GM21423 (cell line): ENCODE measurements around the gene XRCC5.
"Not testable (repeated sequence)": the region's sequence is repeated elsewhere in the genome, so short reads cannot be mapped to it uniquely, and the experiment has no call there.

Source experiments
- ATAC-seq: cut with Tn5 transposase; IDR thresholded peaks from one replicate; pipeline ENCODE4 v1.9.1; 2021; ENCODE audit warnings: mild to moderate bottlenecking, moderate library complexity; ENCODE audit not compliant: unreplicated experiment

The XRCC5 gene

GRCh38 chr2:216192931-216193330 lies 83.8 kb downstream of the XRCC5 start:
- ATAC-seq: no peak

GRCh38 chr2:216194013-216194412 lies 84.9 kb downstream of the XRCC5 start:
- no peak for ATAC-seq

- ATAC-seq: no peak
Measured at GRCh38 chr2:216194561-216194960, 85.4 kb downstream of the XRCC5 start.

GRCh38 chr2:216195565-216196029 lies 86.4 kb downstream of the XRCC5 start:
- no peak for ATAC-seq

GRCh38 chr2:216201692-216202306 lies 92.7 kb downstream of the XRCC5 start:
- ATAC-seq: no peak

GRCh38 chr2:216202626-216203250 lies 93.6 kb downstream of the XRCC5 start:
- ATAC-seq: no peak

GRCh38 chr2:216205486-216205885 lies 96.3 kb downstream of the XRCC5 start:
- no peak for ATAC-seq

GRCh38 chr2:216206041-216206703 lies 97.0 kb downstream of the XRCC5 start:
- ATAC-seq: peak; percentile 81

- no peak for ATAC-seq
Measured at GRCh38 chr2:216206821-216207220, 97.7 kb downstream of the XRCC5 start.

GRCh38 chr2:216208661-216209060 lies 99.5 kb downstream of the XRCC5 start:
- ATAC-seq: not testable (repeated sequence)

- no peak for ATAC-seq
Measured at GRCh38 chr2:216210701-216211540, 101.8 kb downstream of the XRCC5 start.

- ATAC-seq: no peak
Measured at GRCh38 chr2:216211614-216212145, 102.5 kb downstream of the XRCC5 start.

- no peak for ATAC-seq
Measured at GRCh38 chr2:216214768-216215167, 105.6 kb downstream of the XRCC5 start.

GRCh38 chr2:216215658-216216390 lies 106.7 kb downstream of the XRCC5 start:
- ATAC-seq: no peak

- no peak for ATAC-seq
Measured at GRCh38 chr2:216216951-216217903, 108.1 kb downstream of the XRCC5 start.

- ATAC-seq: peak; percentile 39
Measured at GRCh38 chr2:216217904-216218260, 108.7 kb downstream of the XRCC5 start.

- ATAC-seq: no peak
Measured at GRCh38 chr2:216219861-216220260, 110.7 kb downstream of the XRCC5 start.

GRCh38 chr2:216220976-216221375 lies 111.8 kb downstream of the XRCC5 start:
- no peak for ATAC-seq

GRCh38 chr2:216221811-216222210 lies 112.7 kb downstream of the XRCC5 start:
- ATAC-seq: no peak
